H1 (cell line): ENCODE data around the gene PDCD2.

Source experiments
- ATF3 ChIP-seq: IDR thresholded peaks from 2 replicates; pipeline ENCODE4 v1.6.1; 2011; ENCODE audit warnings: low read depth, mild to moderate bottlenecking, low read length; ENCODE audit not compliant: insufficient read depth
- CEBPB ChIP-seq: IDR thresholded peaks from 2 replicates; pipeline ENCODE4 v1.6.1; 2012; ENCODE audit warnings: low read depth, low read length
- EP300 ChIP-seq, 2 experiments: IDR thresholded peaks; 1 replicate in 1 of 2; 2 replicates in 1 of 2; pipeline ENCODE4 v1.6.1; 2011 to 2012; ENCODE audit warnings: low read depth in 2 of 2, low read length in 2 of 2, mild to moderate bottlenecking in 2 of 2, borderline replicate concordance in 1 of 2, inconsistent platforms in 1 of 2, moderate library complexity in 1 of 2
- EZH2 ChIP-seq: fragments of 200-600 bp; sonication (generic); IDR thresholded peaks from 2 replicates; pipeline ENCODE4 v1.7.1; 2012; ENCODE audit warnings: low read depth, mild to moderate bottlenecking, moderate library complexity, low read length, inconsistent platforms; ENCODE audit not compliant: severe bottlenecking
- HDAC6 ChIP-seq: IDR thresholded peaks from one replicate; pipeline ENCODE4 v1.7.1; 2012; ENCODE audit warnings: low read depth, mild to moderate bottlenecking, inconsistent platforms, low read length, moderate library complexity
- KDM1A ChIP-seq: fragments of 200-600, 300-600 bp; sonication (generic); IDR thresholded peaks from 2 replicates; pipeline ENCODE4 v1.7.1; 2016; ENCODE audit warnings: mild to moderate bottlenecking, low read length, borderline replicate concordance
- PHF8 ChIP-seq: fragments of 200-600 bp; sonication (generic); conservative IDR thresholded peaks from 2 replicates; pipeline ENCODE4 v1.7.1; 2012; ENCODE audit warnings: low read depth, mild to moderate bottlenecking, inconsistent platforms, low read length, moderate library complexity
- POLR2A ChIP-seq, 2 experiments: IDR thresholded peaks; 1 replicate in 1 of 2; 2 replicates in 1 of 2; pipeline ENCODE4 v1.6.1; 2011; ENCODE audit warnings: low read depth in 2 of 2, low read length in 2 of 2, mild to moderate bottlenecking in 2 of 2; ENCODE audit errors: control extremely low read depth in 1 of 2
- RBBP5 ChIP-seq: IDR thresholded peaks from 2 replicates; pipeline ENCODE4 v1.7.1; 2012; ENCODE audit warnings: low read depth, mild to moderate bottlenecking, inconsistent platforms, low read length, moderate library complexity, borderline replicate concordance
- RFX5 ChIP-seq: IDR thresholded peaks from 2 replicates; pipeline ENCODE4 v1.6.1; 2011; ENCODE audit warnings: low read depth, low read length, improper control_type of control experiment, borderline replicate concordance
- RNF2 ChIP-seq: fragments of 200-900, 300-1000 bp; sonication (generic); IDR thresholded peaks from 2 replicates; pipeline ENCODE4 v1.7.1; 2016; ENCODE audit warnings: borderline replicate concordance, low read depth, mild to moderate bottlenecking, antibody characterized with exemption, low read length; ENCODE audit not compliant: poor library complexity, severe bottlenecking; ENCODE audit errors: missing control alignments

- TF ChIP-seq EZH2 (no peak), PHF8 (no peak), CEBPB (no peak), HDAC6 (no peak), RNF2 (no peak), KDM1A (no peak), POLR2A (IDR thresholded peaks at IDR 0.05; ENCODE audit: control extremely low read depth in 1 of 2, low read depth in 2 of 2, low read length in 2 of 2) (no peak), RBBP5 (no peak), RFX5 (no peak), ATF3 (no peak), EP300 (IDR thresholded peaks at IDR 0.05; ENCODE audit: borderline replicate concordance in 1 of 2, low read depth in 2 of 2, low read length in 2 of 2) (no peak)
These were observed 29.7 kb downstream of the PDCD2 start for GRCh38 chr6:170554796-170555137.
